Lower lobe of right lung (tissue), 2 donors: ENCODE results near the gene MAPT. TPM values are rescaled to one million over a fixed set of nuclear protein-coding genes. Genes with fewer than 3 reads are reported as not detected.

Experiments used
- ATAC-seq, 2 donors: fragments of 200-7000 bp; cut with Tn5 transposase; one replicate each; pipeline ENCODE4 v1.9.1; 2020 to 2022; ENCODE audit warnings: mild to moderate bottlenecking in 2 of 2, moderate library complexity in 2 of 2
- DNase-seq: peaks from one replicate; pipeline ENCODE4 v3.0.0-alpha.2; 2020
- H3K27ac ChIP-seq: fragments of 200-600 bp; one replicate; pipeline ENCODE4 v1.8.0; 2022
- H3K27me3 ChIP-seq: fragments of 200-600 bp; one replicate; pipeline ENCODE4 v1.8.0; 2022; ENCODE audit warnings: low read depth
- H3K36me3 ChIP-seq: fragments of 200-600 bp; one replicate; pipeline ENCODE4 v1.8.0; 2022; ENCODE audit warnings: mild to moderate bottlenecking
- H3K4me1 ChIP-seq: fragments of 200-600 bp; one replicate; pipeline ENCODE4 v1.8.0; 2022
- H3K4me3 ChIP-seq: fragments of 200-600 bp; one replicate; pipeline ENCODE4 v1.8.0; 2022; ENCODE audit warnings: mild to moderate bottlenecking
- H3K9me3 ChIP-seq: fragments of 200-600 bp; one replicate; pipeline ENCODE4 v1.8.0; 2022
- CTCF ChIP-seq: fragments of 200-600 bp; IDR thresholded peaks from one replicate; pipeline ENCODE4 v1.8.0; 2022; ENCODE audit warnings: antibody characterized with exemption, mild to moderate bottlenecking
- intact Hi-C: fragments of 100-400 bp; cut with DNase I; formaldehyde crosslinking; loops from one replicate; pipeline ENCODE4 v1.11.0; 2022
- total RNA-seq: library from RNA; stranded (reverse); fragmentation: NEBNext Ultra II Directional; extraction: Animal tissue kit (Norgen Biotek cat#: 25700); gene quantifications from one replicate; pipeline ENCODE4 v1.2.1, GENCODE V29; 2021
- donor health status: DM: no; HTN: yes; CAD: no; lungs with severe emphysema.

MAPT gene
- total RNA-seq, 1 donor from 2014 or later, result 5.5 TPM

DNA sequence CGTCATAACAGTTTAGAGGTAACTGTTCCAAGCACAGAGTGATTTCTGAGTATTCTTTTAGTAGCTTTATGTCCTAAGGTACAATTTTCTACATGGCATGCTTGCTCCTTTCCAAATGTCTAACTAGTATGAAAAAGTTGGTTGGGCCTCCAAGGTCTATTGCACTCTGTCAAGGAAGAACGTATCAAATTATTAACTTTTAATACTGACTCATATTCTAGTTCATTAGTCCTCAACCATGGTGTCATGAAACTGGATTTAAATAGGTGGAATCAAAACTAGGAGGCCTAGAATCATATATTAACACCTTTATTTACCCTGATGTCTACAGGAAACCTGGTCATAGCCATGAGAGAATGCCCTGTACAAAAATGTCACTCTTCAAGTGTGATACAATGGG lies 166.1 kb downstream of the MAPT start:
- H3K27ac ChIP-seq, result no peak overlapping the region
- H3K36me3 ChIP-seq, result peaks cover 60% of the 10 kb centered on the region
- no peak for DNase-seq
- no peaks in the 10 kb centered on the region for H3K9me3 ChIP-seq
- ATAC-seq, result no peak
- no peak overlapping the region for H3K4me3 ChIP-seq
- no peaks in the 10 kb centered on the region for H3K27me3 ChIP-seq
- intact Hi-C loops, result no loop called here
- no peak for TF ChIP-seq CTCF
- peaks cover 13% of the 10 kb centered on the region for H3K4me1 ChIP-seq

DNA sequence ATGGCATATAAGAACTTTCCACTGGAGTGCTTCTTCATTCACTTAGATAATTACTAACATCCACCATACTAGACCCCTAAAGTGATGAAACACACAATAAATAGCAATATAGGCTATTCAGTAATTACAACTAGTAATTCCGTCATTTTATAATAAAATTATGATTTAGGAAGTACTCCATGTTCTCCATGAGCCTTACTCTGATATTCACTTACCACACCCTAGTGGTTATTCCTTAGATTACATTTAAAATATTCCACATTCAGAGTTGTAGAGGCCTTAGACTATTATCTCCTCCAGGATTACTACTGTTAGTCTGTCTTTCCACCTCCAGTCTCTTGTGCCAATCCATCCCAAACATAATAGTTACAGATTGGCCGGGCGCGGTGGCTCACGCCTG lies 167.1 kb downstream of the MAPT start:
- no peak overlapping the region for H3K4me3 ChIP-seq
- H3K36me3 ChIP-seq, result peaks cover 61% of the 10 kb centered on the region
- no peaks in the 10 kb centered on the region for H3K9me3 ChIP-seq
- TF ChIP-seq CTCF, result peak; percentile 30
- H3K4me1 ChIP-seq, result peaks cover 12% of the 10 kb centered on the region
- DNase-seq (no peak), ATAC-seq (peak; percentile 51 to 60)
- no peak overlapping the region for H3K27ac ChIP-seq
- no peaks in the 10 kb centered on the region for H3K27me3 ChIP-seq
- intact Hi-C loops, result no loop called here

- Histone ChIP-seq H3K4me3 (no peak overlapping the region), H3K27me3 (no peaks in the 10 kb centered on the region), H3K36me3 (peaks cover 67% of the 10 kb centered on the region), H3K4me1 (no peaks in the 10 kb centered on the region), H3K9me3 (no peaks in the 10 kb centered on the region), H3K27ac (no peak overlapping the region)
- ATAC-seq (peak in 1 of 2 donors; percentile 57), DNase-seq (no peak)
- intact Hi-C loops, result no loop called here
- no peak for TF ChIP-seq CTCF
These were observed 168.9 kb downstream of the MAPT start for GRCh38 chr17:46063241-46063640.

- DNase-seq, result no peak
- H3K36me3 ChIP-seq, result peaks cover 70% of the 10 kb centered on the region
- intact Hi-C loops, result no loop called here
These were observed 170.1 kb downstream of the MAPT start for GRCh38 chr17:46064460-46064859.

GRCh38 chr17:46071796-46072195 lies 177.4 kb downstream of the MAPT start:
- H3K4me3 ChIP-seq, result no peak overlapping the region
- DNase-seq (no peak), ATAC-seq (no peak)
- peaks cover 6% of the 10 kb centered on the region for H3K4me1 ChIP-seq
- TF ChIP-seq CTCF, result no peak
- no peaks in the 10 kb centered on the region for H3K9me3 ChIP-seq
- no peaks in the 10 kb centered on the region for H3K27me3 ChIP-seq
- intact Hi-C loops, result no loop called here
- peaks cover 29% of the 10 kb centered on the region for H3K36me3 ChIP-seq
- no peak overlapping the region for H3K27ac ChIP-seq

More at GRCh38 chr17:46064460-46064859, 170.1 kb downstream of the MAPT start:
- Histone ChIP-seq H3K9me3 (no peaks in the 10 kb centered on the region), H3K4me3 (no peak overlapping the region), H3K4me1 (no peaks in the 10 kb centered on the region), H3K27me3 (no peaks in the 10 kb centered on the region), H3K27ac (no peak overlapping the region)
- no peak for ATAC-seq
- no peak for TF ChIP-seq CTCF

GRCh38 chr17:46072998-46073397 lies 178.6 kb downstream of the MAPT start:
- DNase-seq (no peak), ATAC-seq (no peak)
- intact Hi-C loops, result no loop called here

More at GRCh38 chr17:46072998-46073397, 178.6 kb downstream of the MAPT start:
- no peak overlapping the region for H3K4me3 ChIP-seq
- no peak overlapping the region for H3K27ac ChIP-seq
- peaks cover 7% of the 10 kb centered on the region for H3K4me1 ChIP-seq
- H3K36me3 ChIP-seq, result peaks cover 27% of the 10 kb centered on the region
- H3K27me3 ChIP-seq, result no peaks in the 10 kb centered on the region
- H3K9me3 ChIP-seq, result no peaks in the 10 kb centered on the region
- TF ChIP-seq CTCF, result no peak
